K562 (cell line): ENCODE measurements around the gene PCBD2. TPM values are rescaled to one million over a fixed set of nuclear protein-coding genes. Genes with fewer than 3 reads are reported as not detected.

ENCODE experiments used
- ATAC-seq: fragments of 200-7000 bp; cut with Tn5 transposase; 3 replicates; pipeline ENCODE4 v1.9.1; 2020; ENCODE audit warnings: moderate library complexity
- BruUV-seq: library from RNA; stranded (reverse); fragments of 400-500 nt; replicated peaks from 2 replicates; lab custom pipeline; 2021; lab: Mats Ljungman, UMichigan
- CTCF ChIA-PET: fragments of 300-600 bp; formaldehyde crosslinking; extraction: SDS; loops from one replicate; lab custom pipeline; 2021; ENCODE audit warnings: low intra/inter-chr PET ratio; lab: Yijun Ruan, JAX
- POLR2A ChIA-PET: fragments of 300-600, 350-650 bp; sonication (Branson Sonifier 250); formaldehyde crosslinking; extraction: SDS; loops from one replicate; lab custom pipeline; 2021; ENCODE audit warnings: antibody characterized with exemption, inconsistent platforms; lab: Yijun Ruan, JAX
- DNase-seq, 4 experiments: peaks; one replicate each; pipeline versions ENCODE4 v3.0.0 to v3.0.0-alpha.2; 2011 to 2018; ENCODE audit warnings: low spot score in 3 of 4, mixed read lengths in 3 of 4; ENCODE audit errors: extremely low read depth in 1 of 4
- FAIRE-seq: peaks from 2 replicates; lab custom pipeline; 2011; peaks lifted over from hg19 to GRCh38; lab: Jason Lieb, UNC
- H2AFZ ChIP-seq: 2 replicates; pipeline ENCODE4 v1.6.0; 2011; ENCODE audit warnings: low read depth, low read length, control low read depth, inconsistent platforms
- H3K27ac ChIP-seq: fragments of 200-600 bp; 3 replicates; pipeline ENCODE4 v1.8.0; 2011; ENCODE audit warnings: low read depth, mild to moderate bottlenecking, control low read depth, inconsistent platforms, low read length, moderate library complexity, mixed read lengths; ENCODE audit errors: extremely low read depth
- H3K27me3 ChIP-seq, 2 experiments: fragments of 300-600 bp in 1 of 2; 2 replicates in 1 of 2; 3 replicates in 1 of 2; pipeline versions ENCODE4 v1.6.0 to v1.8.0; 2011; ENCODE audit warnings: inconsistent platforms in 2 of 2, low read length in 2 of 2, mild to moderate bottlenecking in 1 of 2, mixed read lengths in 1 of 2, moderate library complexity in 1 of 2; ENCODE audit not compliant: control insufficient read depth in 2 of 2, insufficient read depth in 2 of 2
- H3K36me3 ChIP-seq: fragments of 300-600 bp; 3 replicates; pipeline ENCODE4 v1.8.0; 2011; ENCODE audit warnings: mild to moderate bottlenecking, low read length, inconsistent platforms; ENCODE audit not compliant: control insufficient read depth, insufficient read depth
- H3K4me1 ChIP-seq, 2 experiments: fragments of 200-600 bp in 1 of 2; replicated peaks in 1 of 2; 2 replicates in 1 of 2; 3 replicates in 1 of 2; pipeline versions ENCODE4 v1.5.1 to v1.8.0; 2011; ENCODE audit warnings: inconsistent platforms in 2 of 2, low read length in 2 of 2, mild to moderate bottlenecking in 1 of 2, mixed read lengths in 1 of 2, moderate library complexity in 1 of 2; ENCODE audit not compliant: control insufficient read depth in 2 of 2, insufficient read depth in 2 of 2
- H3K4me2 ChIP-seq: 2 replicates; pipeline ENCODE4 v1.6.1; 2011; ENCODE audit warnings: low read length, control low read depth, inconsistent platforms, mixed read lengths; ENCODE audit not compliant: insufficient read depth
- H3K4me3 ChIP-seq: fragments of 200-600 bp; sonication (generic), shearing (Covaris generic); 2 replicates; pipeline ENCODE4 v1.5.1; 2016; ENCODE audit warnings: control low read depth, inconsistent platforms
- H3K79me2 ChIP-seq: fragments of 200-600 bp; 3 replicates; pipeline ENCODE4 v1.8.0; 2011; ENCODE audit warnings: low read length, inconsistent platforms; ENCODE audit not compliant: control insufficient read depth, insufficient read depth
- H3K9ac ChIP-seq, 2 experiments: 2 replicates each; pipeline versions ENCODE4 v1.6.0 to v1.6.1; 2011; ENCODE audit warnings: low read depth in 2 of 2, low read length in 2 of 2, control low read depth in 1 of 2, inconsistent platforms in 1 of 2, mild to moderate bottlenecking in 1 of 2, mixed read lengths in 1 of 2; ENCODE audit not compliant: insufficient read depth in 1 of 2
- H3K9me1 ChIP-seq: one replicate; pipeline ENCODE4 v1.6.0; 2011; ENCODE audit warnings: inconsistent platforms, mild to moderate bottlenecking, low read length, moderate library complexity; ENCODE audit not compliant: control insufficient read depth, insufficient read depth
- H3K9me3 ChIP-seq: replicated peaks from 2 replicates; pipeline ENCODE4 v1.5.1; 2011; ENCODE audit warnings: low read depth, low read length, inconsistent platforms; ENCODE audit not compliant: control insufficient read depth, insufficient read depth
- H4K20me1 ChIP-seq: replicated peaks from 2 replicates; pipeline ENCODE4 v1.6.1; 2011; ENCODE audit warnings: low read length, inconsistent platforms, mixed read lengths; ENCODE audit not compliant: control insufficient read depth, insufficient read depth
- CREM ChIP-seq: IDR thresholded peaks from 2 replicates; pipeline ENCODE4 v1.6.1; 2014; ENCODE audit warnings: antibody characterized with exemption, low read depth
- E2F6 ChIP-seq, 2 experiments: IDR thresholded peaks; 2 replicates each; pipeline ENCODE4 v1.6.1; 2011; ENCODE audit warnings: borderline replicate concordance in 1 of 2, control low read depth in 1 of 2, low read depth in 1 of 2, low read length in 1 of 2, mild to moderate bottlenecking in 1 of 2, mixed read lengths in 1 of 2, moderate library complexity in 1 of 2; ENCODE audit not compliant: insufficient read depth in 1 of 2, insufficient read length in 1 of 2, poor library complexity in 1 of 2, severe bottlenecking in 1 of 2; ENCODE audit errors: extremely low read depth in 1 of 2
- HDAC1 ChIP-seq, 2 experiments: fragments of 450-650 bp; IDR thresholded peaks; 2 replicates each; pipeline ENCODE4 v1.6.1; 2016 to 2017; ENCODE audit warnings: inconsistent platforms in 1 of 2, mild to moderate bottlenecking in 1 of 2, moderate library complexity in 1 of 2
- HMGXB4 ChIP-seq: sonication (generic); formaldehyde crosslinking; IDR thresholded peaks from 2 replicates; pipeline ENCODE4 v1.8.1; 2023; ENCODE audit warnings: mild to moderate bottlenecking, missing genetic modification reagents
- KAT7 ChIP-seq: sonication (generic); formaldehyde crosslinking; IDR thresholded peaks from 2 replicates; pipeline ENCODE4 v1.8.0; 2022; ENCODE audit warnings: missing genetic modification reagents, mild to moderate bottlenecking, borderline replicate concordance
- NRF1 ChIP-seq, 2 experiments: fragments of 450-650 bp; IDR thresholded peaks in 1 of 2; conservative IDR thresholded peaks in 1 of 2; 2 replicates each; pipeline ENCODE4 v1.6.1; 2014; ENCODE audit warnings: mild to moderate bottlenecking in 2 of 2
- PRMT5 ChIP-seq: sonication (generic); formaldehyde crosslinking; IDR thresholded peaks from 2 replicates; pipeline ENCODE4 v1.5.0; 2020; ENCODE audit warnings: missing genetic modification reagents
- SMARCC2 ChIP-seq: fragments of 450-650 bp; IDR thresholded peaks from 2 replicates; pipeline ENCODE4 v1.6.1; 2017; ENCODE audit warnings: antibody characterized with exemption, moderate library complexity, mild to moderate bottlenecking, low read depth
- SRSF9 ChIP-seq: fragments of 200-400 bp; formaldehyde crosslinking; IDR thresholded peaks from 2 replicates; pipeline ENCODE4 v1.6.1; 2017; ENCODE audit warnings: low read depth, low read length, borderline replicate concordance
- TCFL5 ChIP-seq: fragments of 250-450 bp; sonication (Bioruptor Pico); conservative IDR thresholded peaks from 2 replicates; pipeline ENCODE4 v1.6.1; 2021; ENCODE audit warnings: mild to moderate bottlenecking, moderate library complexity, matching md5 sums
- TRIM25 ChIP-seq: fragments of 450-650 bp; IDR thresholded peaks from 2 replicates; pipeline ENCODE4 v1.7.0; 2016; ENCODE audit warnings: borderline replicate concordance
- ZBTB9 ChIP-seq: fragments of 450-650 bp; formaldehyde crosslinking; IDR thresholded peaks from 2 replicates; pipeline ENCODE4 v1.4.0; 2020; ENCODE audit warnings: mild to moderate bottlenecking, moderate library complexity
- ZNF507 ChIP-seq: conservative IDR thresholded peaks from 2 replicates; pipeline ENCODE4 v1.6.1; 2017; ENCODE audit warnings: missing genetic modification characterization, missing compliant biosample characterization
- WGBS: fragments of 100-300 bp; shearing (Covaris generic); methylation state at CpG from one replicate; pipeline ENCODE4 v1.1.6; 2016; ENCODE audit warnings: low coverage, mixed read lengths; ENCODE audit not compliant: insufficient coverage; ENCODE audit errors: missing lambda C conversion rate; 5-methylcytosine and 5-hydroxymethylcytosine counted together
- in situ Hi-C: fragments of 300-500 bp; cut with MboI; formaldehyde crosslinking; loops from 4 replicates; pipeline ENCODE4 v1.15.0; 2018; ENCODE audit warnings: inconsistent platforms, mixed read lengths
- intact Hi-C: fragments of 100-400 bp; cut with micrococcal nuclease; formaldehyde crosslinking; loops from 2 replicates; pipeline ENCODE4 v1.14.2; 2022
- polyA plus RNA-seq, 8 experiments: library from polyadenylated mRNA; depleted of rRNA in 4 of 8; stranded (reverse) in 5 of 8; unstranded in 3 of 8; fragments of >200 nt; fragmentation: Nextera tagmentation in 2 of 8; fragmentation: Illumina TruSeq in 1 of 8; extraction: Ambion mirVana in 2 of 8; extraction: Trizol in 1 of 8; gene quantifications; 2 replicates each; pipeline versions ENCODE4 v1.2.1 to v1.2.3, GENCODE V29; 2011 to 2014; ENCODE audit warnings: inconsistent platforms in 1 of 8, missing spikeins in 1 of 8
- total RNA-seq, 7 experiments: library from RNA; depleted of rRNA in 6 of 7; stranded (reverse); fragments of >200 nt in 6 of 7; fragmentation: Illumina TruSeq in 2 of 7; extraction: Trizol in 2 of 7; gene quantifications; 2 replicates each; pipeline versions ENCODE4 v1.2.1 to v1.2.3, GENCODE V29; 2011 to 2021; ENCODE audit warnings: low replicate concordance in 1 of 7

Gene PCBD2
- total and polyA plus RNA-seq, 9 of the 15 experiments (the other 6 are each of a cell fraction or from before 2014, with no cell fraction given): 5.2 to 13.8 (median 7.8) TPM

- Histone ChIP-seq H3K36me3 (peaks cover 45% of the 10 kb centered on the region; the same call in 2 of the 3 replicates), H3K27ac (no peak overlapping the region), H4K20me1 (no peaks in the 10 kb centered on the region), H3K4me1 (no peaks in the 10 kb centered on the region), H3K27me3 (no peaks in the 10 kb centered on the region), H3K4me3 (no peak overlapping the region), H3K9me1 (no peaks in the 10 kb centered on the region), H3K79me2 (no peaks in the 10 kb centered on the region), H2AFZ (no peak overlapping the region), H3K9ac (no peak overlapping the region), H3K9me3 (no peaks in the 10 kb centered on the region), H3K4me2 (no peak overlapping the region)
- in situ Hi-C loops: no loop called here
- CTCF ChIA-PET: no interaction called here
- intact Hi-C loops: no loop called here
- no peak for ATAC-seq
- FAIRE-seq: no peak
- DNase-seq: no peak
- POLR2A ChIA-PET: interaction anchor here (1.1 kb wide), 1 partner anchor 10 kb away, joined by 3 read pairs; no protein-coding TSS in a partner anchor
- no TSS peak for BruUV-seq
- WGBS: 89% methylated on average over 12 of the region's 12 CpGs
- no peak for TF ChIP-seq HMGXB4 (CRISPR knock-in tag)
- no peak for TF ChIP-seq PRMT5 (CRISPR knock-in tag)
- no peak for TF ChIP-seq ZBTB9 (CRISPR knock-in tag)
- no peak for TF ChIP-seq HDAC1 (IDR thresholded peaks at IDR 0.05)
- TF ChIP-seq E2F6 (IDR thresholded peaks at IDR 0.05; ENCODE audit: borderline replicate concordance in 1 of 2, extremely low read depth in 1 of 2, insufficient read depth in 1 of 2, insufficient read length in 1 of 2, low read depth in 1 of 2, low read length in 1 of 2, poor library complexity in 1 of 2, severe bottlenecking in 1 of 2): no peak
- no peak for TF ChIP-seq TCFL5
- no peak for TF ChIP-seq CREM
- TF ChIP-seq ZNF507: no peak
- TF ChIP-seq NRF1 (conservative IDR thresholded peaks at IDR 0.05 in 1 of 2, IDR thresholded peaks at IDR 0.05 in 1 of 2): no peak
- TF ChIP-seq SRSF9: no peak
- TF ChIP-seq TRIM25: no peak
- TF ChIP-seq SMARCC2: no peak
- no peak for TF ChIP-seq KAT7 (CRISPR knock-in tag)
Measured at GRCh38 chr5:134935711-134936602, 31.0 kb downstream of the PCBD2 start.
